Measurements from ENCODE around the gene KSR1.

DNA sequence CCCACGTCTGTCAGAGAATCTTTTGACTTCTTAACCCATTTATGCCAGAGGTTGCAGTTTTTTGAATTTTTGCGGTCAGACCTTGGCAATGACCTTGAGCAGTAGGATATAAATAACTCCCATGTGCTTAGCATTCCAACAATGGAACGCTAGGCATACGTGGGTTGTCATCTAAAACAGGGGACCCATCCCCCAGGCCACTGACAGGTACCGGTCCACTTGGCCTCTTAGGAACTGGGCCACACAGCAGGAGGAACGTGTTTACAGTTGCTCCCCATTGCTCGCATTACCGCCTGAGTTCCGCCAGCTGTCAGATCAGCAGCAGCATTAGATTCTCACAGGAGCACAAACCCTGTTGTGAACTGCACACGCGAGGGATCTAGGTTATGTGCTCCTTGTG lies 97.9 kb downstream of the KSR1 start:
- no peak for TF ChIP-seq CTCF (IDR thresholded peaks at IDR 0.05)
- no peak for TF ChIP-seq POLR2A (IDR thresholded peaks at IDR 0.05)

All from testis (tissue), 2 donors.